ENCODE measurements around the gene MIAT.

MIAT gene

DNA sequence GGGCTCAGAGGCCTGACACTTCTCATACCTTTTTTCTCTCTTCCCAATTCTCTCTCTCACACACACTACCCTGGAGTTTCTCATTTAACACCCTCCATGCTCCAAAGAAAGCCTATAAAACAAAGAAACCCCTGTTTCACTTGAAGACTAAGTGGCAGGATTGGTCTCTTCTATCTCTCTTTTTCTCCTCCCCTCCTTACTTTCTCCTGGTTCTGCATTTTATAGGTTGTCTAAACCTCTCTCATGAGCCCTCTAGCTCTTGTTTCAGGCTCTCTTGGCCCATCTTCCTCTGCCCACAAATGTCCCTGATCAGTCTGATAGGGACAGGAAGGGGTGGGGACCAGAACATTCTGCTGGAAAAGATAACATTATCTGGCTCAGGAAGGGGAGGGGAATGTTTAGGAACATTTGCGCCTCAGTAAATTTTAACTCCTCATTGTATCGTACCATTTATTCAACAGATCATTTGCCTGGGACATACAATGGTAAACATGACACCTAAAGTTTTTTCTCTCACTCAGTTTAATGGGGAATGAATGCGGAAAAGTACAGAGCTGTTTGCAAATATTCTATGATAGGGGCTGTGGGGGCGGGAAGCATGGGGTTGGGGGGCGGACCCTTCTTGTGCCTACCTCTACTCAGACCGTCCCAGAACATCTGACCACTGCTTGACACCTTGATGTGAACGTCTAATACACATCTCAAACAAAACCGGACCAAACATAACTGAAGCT, 24.8 kb upstream of the MIAT start:
- no peak for DNase-seq (ENCODE audit: low read depth, low spot score)

DNA sequence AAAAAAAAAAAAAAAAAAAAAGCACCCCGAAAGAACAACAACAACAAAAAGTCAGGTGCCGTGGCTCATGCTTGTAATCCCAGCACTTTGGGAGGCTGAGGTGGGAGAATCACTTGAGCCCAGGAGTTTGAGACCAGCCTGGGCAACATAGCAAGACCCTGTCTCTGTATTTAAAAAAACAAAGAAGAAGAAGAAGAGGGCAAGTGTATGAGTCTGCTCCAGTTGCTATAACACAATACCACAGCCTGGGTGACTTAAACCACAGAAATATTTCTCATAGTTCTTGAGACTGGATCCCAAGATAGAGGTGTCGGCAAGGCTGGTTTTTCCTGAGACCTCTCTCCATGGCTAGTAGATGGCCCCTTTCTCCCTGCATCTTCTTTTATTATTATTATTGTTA, 23.2 kb upstream of the MIAT start:
- no peak for DNase-seq (ENCODE audit: low read depth, low spot score)

- no peak for DNase-seq (ENCODE audit: low read depth, low spot score)
These were observed 22.3 kb upstream of the MIAT start for GRCh38 chr22:26635117-26635516.

GRCh38 chr22:26636296-26636695, 21.1 kb upstream of the MIAT start:
- no peak for DNase-seq (ENCODE audit: low read depth, low spot score)

DNA sequence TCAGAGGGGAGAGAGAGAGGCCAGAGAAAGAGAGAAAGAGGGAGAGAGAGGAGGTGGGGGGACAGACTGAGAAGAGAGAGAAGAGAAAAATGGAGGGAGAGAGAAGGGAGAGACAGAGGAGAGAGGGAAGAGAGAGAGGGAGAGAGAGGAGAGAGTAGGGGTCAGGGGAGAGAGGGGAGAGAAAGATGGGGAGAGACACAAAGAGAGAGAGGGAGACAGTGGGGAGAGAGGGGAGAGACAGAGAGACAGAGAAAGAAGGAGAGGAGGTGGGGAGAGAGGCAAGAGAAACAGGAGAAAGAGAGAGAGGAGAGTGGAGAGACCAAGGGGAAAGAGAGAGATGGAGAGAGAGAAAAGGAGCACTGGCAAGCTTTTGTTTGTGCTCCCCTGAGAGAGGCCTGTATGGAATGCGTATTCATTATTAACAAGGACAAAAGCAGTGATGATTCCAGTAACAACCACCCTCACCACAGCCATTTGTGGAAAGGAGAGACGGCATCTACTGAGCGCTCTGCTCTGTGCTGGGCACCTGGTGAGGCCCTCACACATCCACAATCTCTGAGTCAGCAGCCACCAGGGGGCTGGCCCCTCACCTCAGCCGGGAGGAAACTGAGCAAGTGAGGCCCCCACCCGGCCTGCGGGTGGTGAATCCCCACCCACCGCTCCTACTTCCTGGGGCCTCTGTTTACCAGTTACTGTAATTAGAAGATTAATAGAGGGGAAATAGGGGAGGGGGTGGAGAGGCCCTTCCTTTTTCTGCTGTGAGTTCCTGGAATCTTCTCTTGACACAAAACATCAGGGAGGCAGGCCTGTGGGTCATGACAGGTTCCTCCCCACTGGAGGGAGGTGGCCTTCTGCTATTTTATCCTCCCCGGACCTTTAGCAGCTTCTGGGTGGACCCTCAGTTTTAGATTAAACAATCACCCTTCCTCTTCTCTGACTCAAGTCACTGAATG, 14.6 kb upstream of the MIAT start:
- DNase-seq (ENCODE audit: low read depth, low spot score), result no peak

DNA sequence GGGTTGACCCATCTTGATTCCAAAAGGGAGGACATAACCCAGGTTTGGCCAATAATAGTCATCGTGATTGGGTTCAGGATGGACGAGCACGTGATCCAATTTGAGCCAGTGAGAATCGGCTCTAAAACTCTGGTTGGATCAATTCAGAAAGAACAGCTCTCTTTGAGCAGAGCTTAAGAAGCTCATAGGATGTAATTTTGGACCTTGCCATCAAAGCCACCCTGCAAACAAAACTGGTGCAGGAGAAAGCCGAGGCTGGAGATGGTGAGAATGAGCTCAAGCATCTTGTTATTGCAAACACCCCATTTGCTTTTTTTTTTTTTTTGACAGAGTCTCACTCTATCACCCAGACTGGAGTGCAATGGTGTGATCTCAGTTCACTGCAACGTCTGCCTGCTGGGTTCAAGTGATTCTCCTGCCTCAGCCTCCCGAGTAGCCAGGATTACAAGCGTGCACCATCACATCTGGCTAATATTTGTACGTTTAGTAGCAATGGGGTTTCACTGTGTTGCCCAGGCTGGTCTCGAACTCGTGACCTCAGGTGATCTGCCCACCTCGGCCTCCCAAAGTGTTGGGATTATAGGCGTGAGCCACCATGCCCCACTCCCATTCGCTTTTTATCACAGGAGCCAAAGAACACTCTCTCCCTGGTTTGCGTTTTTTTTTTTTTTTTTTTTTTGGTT, 13.8 kb upstream of the MIAT start:
- no peak for DNase-seq (ENCODE audit: low read depth, low spot score)

GRCh38 chr22:26646158-26646557, 11.2 kb upstream of the MIAT start:
- no peak for DNase-seq (ENCODE audit: low read depth, low spot score)

- no peak for DNase-seq (ENCODE audit: low read depth, low spot score)
These were observed 9.3 kb upstream of the MIAT start for GRCh38 chr22:26648011-26648497.

DNA sequence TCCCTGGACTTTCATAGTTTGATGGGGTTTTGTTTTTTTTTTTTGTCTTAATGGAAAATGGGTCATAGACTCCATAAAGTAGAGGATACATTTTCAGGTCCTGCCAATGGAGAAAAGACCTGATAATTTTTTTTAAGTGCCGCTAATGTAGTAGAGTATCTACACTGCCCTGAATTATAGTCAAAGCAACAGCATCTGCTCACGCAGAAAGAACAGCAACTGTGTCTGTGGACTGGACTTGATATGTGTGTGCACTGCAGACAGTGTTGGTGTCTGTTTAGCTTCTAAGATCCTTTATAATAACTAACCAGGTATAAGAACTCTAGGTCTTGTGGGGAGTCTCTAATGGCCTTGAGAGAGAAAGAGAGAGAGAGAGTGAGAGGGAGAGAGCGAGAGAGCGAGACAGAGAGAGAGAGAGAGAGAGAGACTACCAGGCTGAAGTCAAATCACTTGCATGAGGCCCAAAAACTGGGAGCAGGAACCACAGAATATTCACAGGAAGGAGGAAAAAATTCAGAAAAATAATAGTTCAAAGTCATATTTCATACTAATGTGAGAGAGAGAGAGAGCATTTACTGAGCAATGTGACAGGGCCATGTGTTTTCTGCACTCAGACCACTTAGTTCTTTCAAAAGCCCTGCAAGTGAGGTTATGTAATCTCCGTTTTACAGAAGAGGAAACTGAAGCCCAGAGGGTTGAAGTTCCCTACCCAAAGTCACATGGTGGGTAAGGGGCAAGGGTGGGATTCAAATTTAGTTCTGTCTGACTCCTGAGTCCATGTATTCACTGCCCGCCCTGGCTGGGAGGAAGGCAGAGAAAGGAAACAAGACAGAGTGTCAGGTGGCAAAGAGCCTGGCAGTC, 8.6 kb upstream of the MIAT start:
- DNase-seq (ENCODE audit: low read depth, low spot score), result no peak

- DNase-seq (ENCODE audit: low read depth, low spot score), result no peak
These were observed 6.5 kb upstream of the MIAT start for GRCh38 chr22:26650722-26651421.

DNA sequence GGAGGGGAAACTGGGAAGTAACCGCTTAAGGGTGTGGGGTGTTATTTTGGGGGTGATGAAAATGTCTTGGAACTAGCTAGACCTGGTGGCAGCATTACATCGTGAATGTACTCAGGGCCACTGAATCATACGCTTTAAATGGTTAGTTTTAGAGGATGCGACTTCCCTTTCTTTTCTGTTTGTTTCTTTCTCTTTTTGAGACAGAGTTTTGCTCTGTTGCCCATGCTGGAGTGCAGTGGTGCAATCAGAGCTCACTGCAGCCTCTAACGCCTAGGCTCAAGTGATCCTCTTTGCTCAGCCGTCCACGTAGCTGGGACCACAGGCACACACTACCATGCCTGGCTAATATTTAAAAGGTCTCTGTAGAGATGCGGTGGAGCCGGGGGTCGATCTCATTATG, 5.6 kb upstream of the MIAT start:
- no peak for DNase-seq (ENCODE audit: low read depth, low spot score)

- no peak for DNase-seq (ENCODE audit: low read depth, low spot score)
These were observed 773 bp downstream of the MIAT start for GRCh38 chr22:26658161-26658560.

- peak; percentile 67 for DNase-seq (ENCODE audit: low read depth, low spot score)
These were observed 1.5 kb downstream of the MIAT start for GRCh38 chr22:26658671-26659478.

GRCh38 chr22:26660356-26660755, 3.0 kb downstream of the MIAT start:
- DNase-seq (ENCODE audit: low read depth, low spot score), result no peak

DNA sequence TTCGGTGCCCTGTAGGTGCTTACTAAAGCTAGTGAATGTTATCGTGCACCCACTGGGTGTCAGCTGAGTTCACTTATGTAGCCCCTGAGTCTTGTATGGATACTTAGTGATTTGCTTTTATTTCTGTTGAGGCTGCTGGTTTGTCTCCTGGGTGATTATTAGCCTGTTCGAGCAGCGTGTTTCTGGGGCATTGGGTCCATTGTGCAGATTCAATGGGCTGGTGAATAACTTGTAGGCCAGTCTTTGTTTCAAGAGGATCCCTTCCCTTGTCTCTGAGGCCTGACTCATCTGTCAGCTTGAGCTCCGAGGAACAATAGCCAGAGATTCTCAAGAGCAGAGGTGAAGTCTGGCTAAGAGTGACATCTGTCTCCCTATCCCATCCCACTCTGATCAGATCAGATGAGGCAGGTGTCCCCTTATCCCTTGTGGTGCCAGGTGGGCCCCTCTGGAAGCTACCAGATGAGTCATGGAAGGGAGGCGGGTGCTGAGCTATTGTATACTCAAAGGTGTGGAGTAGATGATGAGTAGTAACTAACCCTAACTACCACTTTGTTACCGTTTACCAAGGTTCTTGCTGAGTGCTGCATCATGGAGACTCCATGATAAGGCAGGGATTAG, 3.7 kb downstream of the MIAT start:
- no peak for DNase-seq (ENCODE audit: low read depth, low spot score)

DNA sequence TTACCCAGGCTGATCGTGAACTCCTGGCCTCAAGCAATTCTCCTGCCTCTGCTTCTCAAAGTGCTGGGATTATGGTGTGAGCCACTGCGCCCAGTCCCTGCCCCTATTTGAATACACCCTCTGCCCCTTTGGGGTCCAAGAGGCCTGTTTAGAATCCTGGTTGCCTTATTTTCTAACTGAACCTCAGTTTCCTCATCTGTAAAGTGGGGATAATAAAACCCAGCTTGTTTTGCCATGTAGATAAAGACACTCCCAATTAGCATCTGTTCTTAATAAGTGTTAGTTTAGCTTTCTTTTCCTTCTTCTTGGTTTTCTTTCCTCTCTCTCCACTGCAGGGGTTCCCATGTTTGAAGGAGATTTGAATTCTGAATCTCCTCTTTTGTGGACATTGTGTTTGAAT, 4.8 kb downstream of the MIAT start:
- DNase-seq (ENCODE audit: low read depth, low spot score), result no peak

DNA sequence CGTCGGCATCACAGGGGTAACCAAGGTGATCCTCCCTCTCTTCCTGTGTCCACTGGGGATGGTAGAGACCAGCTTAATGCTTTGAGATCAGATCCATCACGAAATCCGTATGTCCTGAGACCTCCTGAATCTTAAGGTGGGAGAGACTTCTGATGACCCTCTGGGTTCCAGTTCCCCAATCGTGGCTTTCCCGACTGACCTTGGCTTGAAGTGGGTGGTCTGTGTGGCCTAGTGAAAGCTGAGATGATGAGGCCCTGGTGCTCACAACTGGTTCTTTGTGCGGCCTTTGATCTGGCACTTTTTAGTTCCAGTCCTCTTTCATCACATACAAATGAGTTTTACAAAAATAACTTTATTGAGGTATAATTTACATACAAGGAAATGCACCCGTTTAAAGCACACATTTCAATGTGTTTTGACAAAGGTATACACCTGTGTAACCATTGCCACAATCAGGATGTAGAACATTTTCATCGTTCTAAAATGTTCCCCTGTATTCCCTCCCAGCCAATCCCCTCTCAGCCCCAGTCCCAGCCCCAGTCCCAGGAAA, 6.1 kb downstream of the MIAT start:
- DNase-seq (ENCODE audit: low read depth, low spot score), result no peak

DNA sequence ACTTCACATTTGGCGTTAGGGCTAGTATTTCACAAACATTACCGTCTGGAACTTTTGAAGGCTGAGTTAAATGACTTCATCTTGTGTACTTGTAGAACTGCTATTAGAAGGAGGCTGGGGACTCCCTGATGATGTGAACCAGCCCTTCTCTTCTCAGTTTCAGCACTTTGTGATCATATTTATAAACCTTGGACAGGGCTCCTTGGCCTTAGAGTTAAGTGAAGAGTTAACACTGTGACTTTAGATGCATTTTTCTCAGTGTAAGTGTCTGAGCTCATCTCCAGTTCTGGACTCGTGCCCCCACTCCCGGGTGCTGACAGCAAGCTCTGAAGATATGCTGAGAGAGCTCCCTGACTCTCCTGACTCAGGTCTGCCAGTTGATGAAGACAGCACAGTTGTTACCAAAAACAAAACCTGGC, 8.4 kb downstream of the MIAT start:
- no peak for DNase-seq (ENCODE audit: low read depth, low spot score)

DNA sequence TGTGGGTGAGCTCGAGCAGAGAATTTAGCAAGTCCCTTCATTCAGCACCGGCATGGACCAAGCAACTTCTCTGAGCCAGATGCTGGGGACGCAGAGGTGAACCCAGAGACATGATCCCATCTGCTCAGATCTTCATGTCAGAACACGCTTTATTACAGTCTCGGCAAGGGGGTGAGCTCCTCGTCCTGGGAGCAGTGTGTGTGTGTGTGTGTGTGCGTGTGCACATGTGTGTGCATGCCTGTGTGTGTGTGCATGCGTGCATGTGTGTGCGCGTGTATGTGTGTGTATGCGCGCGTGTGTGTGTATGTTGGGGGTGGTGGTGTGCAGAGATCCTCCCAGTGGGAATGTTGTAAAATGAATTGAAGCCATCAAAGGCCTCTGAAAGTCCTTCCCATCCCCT, 9.8 kb downstream of the MIAT start:
- no peak for DNase-seq (ENCODE audit: low read depth, low spot score)

All from smooth muscle cell of the brain vasculature (primary cell).